ENCODE measurements around the gene GAS7. TPM values are rescaled to one million over a fixed set of nuclear protein-coding genes. Genes with fewer than 3 reads are reported as not detected.

The GAS7 gene
- total RNA-seq, 2 experiments from 2014 or later, result 1.6 to 2.1 TPM

- CTCF ChIA-PET, result no interaction called here
- TF ChIP-seq CTCF (IDR thresholded peaks at IDR 0.05), result no peak
- POLR2A ChIA-PET, result no interaction called here
- Mint-ChIP-seq H3K9me3 (no peaks in the 10 kb centered on the region), H3K4me1 (ENCODE audit: low read depth) (no peaks in the 10 kb centered on the region), H3K36me3 (ENCODE audit: low read depth) (no peaks in the 10 kb centered on the region), H3K27ac (no peak overlapping the region), H3K27me3 (no peaks in the 10 kb centered on the region), H3K4me3 (no peak overlapping the region)
- ATAC-seq (no peak), DNase-seq (no peak)
- intact Hi-C loops (cut with micrococcal nuclease), result no loop called here
These were observed 281.3 kb downstream of the GAS7 start for GRCh38 chr17:9917131-9917530.

GRCh38 chr17:9916108-9916507 is 282.3 kb downstream of the GAS7 start:
- no peak for DNase-seq
- TF ChIP-seq CTCF (IDR thresholded peaks at IDR 0.05), result no peak
- POLR2A ChIA-PET, result no interaction called here
- Mint-ChIP-seq H3K27me3 (no peaks in the 10 kb centered on the region), H3K9me3 (no peaks in the 10 kb centered on the region), H3K4me3 (no peak overlapping the region), H3K27ac (no peak overlapping the region), H3K4me1 (ENCODE audit: low read depth) (no peaks in the 10 kb centered on the region), H3K36me3 (ENCODE audit: low read depth) (no peaks in the 10 kb centered on the region)
- intact Hi-C loops (cut with micrococcal nuclease), result no loop called here
- ATAC-seq, result no peak
- CTCF ChIA-PET, result no interaction called here

- no peak overlapping the region for H3K27ac Mint-ChIP-seq
- H3K4me1 Mint-ChIP-seq (ENCODE audit: low read depth), result no peaks in the 10 kb centered on the region
- no peak for DNase-seq
- no peaks in the 10 kb centered on the region for H3K9me3 Mint-ChIP-seq
- ChIA-PET POLR2A (no interaction called here), CTCF (no interaction called here)
- peaks cover 3% of the 10 kb centered on the region for H3K27me3 Mint-ChIP-seq
- ATAC-seq, result no peak
- H3K4me3 Mint-ChIP-seq, result no peak overlapping the region
- H3K36me3 Mint-ChIP-seq (ENCODE audit: low read depth), result no peaks in the 10 kb centered on the region
- no peak for TF ChIP-seq CTCF (IDR thresholded peaks at IDR 0.05)
- intact Hi-C loops (cut with micrococcal nuclease), result no loop called here
These were observed 284.9 kb downstream of the GAS7 start for GRCh38 chr17:9913476-9913875.

GRCh38 chr17:9912121-9913099 is 286.0 kb downstream of the GAS7 start:
- no peak overlapping the region for H3K4me3 Mint-ChIP-seq
- ATAC-seq (no peak), DNase-seq (no peak)
- ChIA-PET CTCF (interaction anchor here (1.0 kb wide), 1 partner anchor 22 kb away, joined by 3 read pairs; no protein-coding TSS in a partner anchor), POLR2A (no interaction called here)
- no peaks in the 10 kb centered on the region for H3K4me1 Mint-ChIP-seq (ENCODE audit: low read depth)
- TF ChIP-seq CTCF (IDR thresholded peaks at IDR 0.05), result no peak
- no peaks in the 10 kb centered on the region for H3K36me3 Mint-ChIP-seq (ENCODE audit: low read depth)
- intact Hi-C loops (cut with micrococcal nuclease), result no loop called here
- H3K9me3 Mint-ChIP-seq, result no peaks in the 10 kb centered on the region
- H3K27ac Mint-ChIP-seq, result no peak overlapping the region
- peaks cover 3% of the 10 kb centered on the region for H3K27me3 Mint-ChIP-seq

- no peak for TF ChIP-seq CTCF (IDR thresholded peaks at IDR 0.05)
- POLR2A ChIA-PET, result no interaction called here
- DNase-seq (no peak), ATAC-seq (no peak)
- intact Hi-C loops (cut with micrococcal nuclease), result no loop called here
- Mint-ChIP-seq H3K4me1 (ENCODE audit: low read depth) (no peaks in the 10 kb centered on the region), H3K27ac (no peak overlapping the region), H3K27me3 (peaks cover 3% of the 10 kb centered on the region), H3K36me3 (ENCODE audit: low read depth) (no peaks in the 10 kb centered on the region), H3K4me3 (no peak overlapping the region), H3K9me3 (no peaks in the 10 kb centered on the region)
- CTCF ChIA-PET, result interaction anchor here (1.0 kb wide), 1 partner anchor 21 kb away, joined by 3 read pairs; no protein-coding TSS in a partner anchor
These were observed 287.3 kb downstream of the GAS7 start for GRCh38 chr17:9911089-9911488.
